HCT116 (cell line): Measurements from ENCODE around the gene CUZD1. TPM values are rescaled to one million over a fixed set of nuclear protein-coding genes. Genes with fewer than 3 reads are reported as not detected.

Source experiments
- ATAC-seq: fragments of 200-7000 bp; cut with Tn5 transposase; 2 replicates; pipeline ENCODE4 v1.9.1; 2020; ENCODE audit warnings: mild to moderate bottlenecking, moderate library complexity
- BruUV-seq: library from RNA; stranded (reverse); fragments of 400-500 nt; replicated peaks from 2 replicates; lab custom pipeline; 2021; lab: Mats Ljungman, UMichigan
- CTCF ChIA-PET: fragments of 300-600 bp; sonication (Branson Sonifier 250); formaldehyde crosslinking; loops from one replicate; lab custom pipeline; 2021; ENCODE audit warnings: antibody characterized with exemption; lab: Charles Lee
- POLR2A ChIA-PET: fragments of 300-600, 350-600 bp; sonication (Branson Sonifier 250); formaldehyde crosslinking; loops from one replicate; lab custom pipeline; 2021; ENCODE audit warnings: antibody characterized with exemption; lab: Charles Lee
- RAD21 ChIA-PET, 2 experiments: fragments of 300-600 bp; sonication (Branson Sonifier 250); formaldehyde crosslinking; loops; one replicate each; lab custom pipeline; 2023; ENCODE audit warnings: low total read pairs in 2 of 2; ENCODE audit not compliant: uncharacterized antibody in 2 of 2, unreplicated experiment in 2 of 2, low non-redundant PET in 1 of 2; lab: Charles Lee
- DNase-seq: peaks from one replicate; pipeline ENCODE4 v3.0.0-alpha.2; 2010; ENCODE audit warnings: low read depth, low spot score
- H2AFZ ChIP-seq: fragments of 200-600 bp; shearing (Covaris generic), sonication (generic); 2 replicates; pipeline ENCODE4 v1.6.1; 2017; ENCODE audit warnings: low read depth, mixed run types, mixed read lengths, antibody characterized with exemption, low read length; ENCODE audit not compliant: poor library complexity, severe bottlenecking
- H3K27ac ChIP-seq: 2 replicates; pipeline ENCODE4 v1.5.1; 2012; ENCODE audit warnings: low read depth, low read length
- H3K27me3 ChIP-seq: fragments of 200-600 bp; sonication (generic); 2 replicates; pipeline ENCODE4 v1.6.1; 2016; ENCODE audit warnings: mixed run types, low read length, mixed read lengths; ENCODE audit not compliant: insufficient read depth
- H3K36me3 ChIP-seq, 2 experiments: fragments of 200-500 bp in 1 of 2; fragments of 200-600 bp in 1 of 2; sonication (Bioruptor generic) in 1 of 2; sonication (generic) in 1 of 2; 2 replicates each; pipeline versions ENCODE4 v1.5.1 to v1.6.1; 2014 to 2016; ENCODE audit warnings: low read length in 2 of 2, inconsistent platforms in 1 of 2, mixed read lengths in 1 of 2, mixed run types in 1 of 2; ENCODE audit not compliant: insufficient read depth in 2 of 2, control insufficient read depth in 1 of 2
- H3K4me1 ChIP-seq, 2 experiments: fragments of 200-600 bp in 1 of 2; sonication (generic) in 1 of 2; 2 replicates each; pipeline versions ENCODE4 v1.5.1 to v1.6.1; 2012 to 2017; ENCODE audit warnings: low read length in 2 of 2, inconsistent platforms in 1 of 2, mild to moderate bottlenecking in 1 of 2, mixed read lengths in 1 of 2, mixed run types in 1 of 2, moderate library complexity in 1 of 2; ENCODE audit not compliant: insufficient read depth in 2 of 2, control insufficient read depth in 1 of 2
- H3K4me2 ChIP-seq: fragments of 200-600 bp; sonication (generic); 2 replicates; pipeline ENCODE4 v1.6.1; 2017; ENCODE audit warnings: mixed run types, low read length, mixed read lengths
- H3K4me3 ChIP-seq, 2 experiments: fragments of 200-600 bp in 1 of 2; sonication (generic) in 1 of 2; replicated peaks in 1 of 2; 2 replicates each; pipeline ENCODE4 v1.5.1; 2011 to 2016; ENCODE audit warnings: low read length in 2 of 2, control low read depth in 1 of 2, low read depth in 1 of 2, mild to moderate bottlenecking in 1 of 2, mixed read lengths in 1 of 2, mixed run types in 1 of 2
- H3K79me2 ChIP-seq: fragments of 200-600 bp; sonication (generic); 2 replicates; pipeline ENCODE4 v1.6.1; 2017; ENCODE audit warnings: mild to moderate bottlenecking, mixed run types, low read length, moderate library complexity, mixed read lengths; ENCODE audit not compliant: insufficient read depth
- H3K9ac ChIP-seq: fragments of 200-600 bp; sonication (generic); 2 replicates; pipeline ENCODE4 v1.6.1; 2016; ENCODE audit warnings: low read length, mixed read lengths
- H3K9me2 ChIP-seq: fragments of 200-600 bp; sonication (generic), shearing (Covaris generic); 2 replicates; pipeline ENCODE4 v1.6.1; 2017; ENCODE audit warnings: mixed run types, mild to moderate bottlenecking, moderate library complexity; ENCODE audit not compliant: insufficient read depth
- H3K9me3 ChIP-seq, 2 experiments: fragments of 200-500 bp in 1 of 2; fragments of 200-600 bp in 1 of 2; sonication (Bioruptor generic) in 1 of 2; sonication (generic) in 1 of 2; 2 replicates each; pipeline ENCODE4 v1.6.1; 2014 to 2017; ENCODE audit warnings: low read length in 2 of 2, mixed read lengths in 2 of 2, inconsistent platforms in 1 of 2, low read depth in 1 of 2, mild to moderate bottlenecking in 1 of 2, mixed run types in 1 of 2, moderate library complexity in 1 of 2; ENCODE audit not compliant: control insufficient read depth in 1 of 2, insufficient read depth in 1 of 2
- H4K20me1 ChIP-seq: fragments of 200-600 bp; sonication (generic), shearing (Covaris generic); 2 replicates; pipeline ENCODE4 v1.6.1; 2017; ENCODE audit warnings: mixed run types, mild to moderate bottlenecking, moderate library complexity; ENCODE audit not compliant: insufficient read depth
- EZH2phosphoT487 ChIP-seq: fragments of 200-600 bp; IDR thresholded peaks from 2 replicates; pipeline ENCODE4 v1.6.1; 2018; ENCODE audit warnings: antibody characterized with exemption, borderline replicate concordance
- JUND ChIP-seq: IDR thresholded peaks from 2 replicates; pipeline ENCODE4 v1.6.1; 2012
- POLR2AphosphoS5 ChIP-seq: IDR thresholded peaks from 2 replicates; pipeline ENCODE4 v1.6.1; 2011; ENCODE audit warnings: mild to moderate bottlenecking, low read depth, low read length, moderate library complexity
- RAD21 ChIP-seq: IDR thresholded peaks from 2 replicates; pipeline ENCODE4 v1.6.1; 2012; ENCODE audit warnings: low read depth, mild to moderate bottlenecking
- SP1 ChIP-seq: IDR thresholded peaks from 2 replicates; pipeline ENCODE4 v1.6.1; 2012; ENCODE audit warnings: low read depth
- SRF ChIP-seq: IDR thresholded peaks from 2 replicates; pipeline ENCODE4 v1.6.1; 2012; ENCODE audit warnings: low read depth
- TCF7L2 ChIP-seq: IDR thresholded peaks from 2 replicates; pipeline ENCODE4 v1.7.0; 2011; ENCODE audit warnings: borderline replicate concordance, inconsistent platforms; ENCODE audit not compliant: insufficient read depth, insufficient read length; ENCODE audit errors: extremely low read depth
- ZFX ChIP-seq: fragments of 450-650 bp; IDR thresholded peaks from 2 replicates; pipeline ENCODE4 v1.6.1; 2017
- ZNF274 ChIP-seq: fragments of 200-500 bp; sonication (Bioruptor generic); IDR thresholded peaks from 2 replicates; pipeline ENCODE4 v1.6.1; 2014; ENCODE audit warnings: mild to moderate bottlenecking, low read depth, low read length, inconsistent platforms
- intact Hi-C: fragments of 100-400 bp; cut with micrococcal nuclease; formaldehyde crosslinking; loops from 2 replicates; pipeline ENCODE4 v1.10.0; 2022
- total RNA-seq: library from RNA; stranded (reverse); gene quantifications from one replicate; pipeline ENCODE4 v1.2.1, GENCODE V29; 2021; ENCODE audit not compliant: unreplicated experiment
- TF ChIP-seq, protein P1 (sequence below): IDR thresholded peaks from 2 replicates; pipeline ENCODE4 v1.6.1; 2012; ENCODE audit warnings: low read depth
- TF ChIP-seq, protein P2 (sequence below), 3 experiments: fragments of 200-600 bp in 1 of 3; sonication (generic) in 1 of 3; IDR thresholded peaks in 2 of 3; conservative IDR thresholded peaks in 1 of 3; 2 replicates each; pipeline ENCODE4 v1.5.1; 2012 to 2017; ENCODE audit warnings: low read depth in 2 of 3, low read length in 2 of 3, antibody characterized with exemption in 1 of 3, borderline replicate concordance in 1 of 3, control low read depth in 1 of 3, mild to moderate bottlenecking in 1 of 3, mixed read lengths in 1 of 3, mixed run types in 1 of 3, moderate library complexity in 1 of 3; ENCODE audit not compliant: insufficient read depth in 1 of 3
- TF ChIP-seq, protein P3 (sequence below): IDR thresholded peaks from 2 replicates; pipeline ENCODE4 v1.6.1; 2011; ENCODE audit warnings: mild to moderate bottlenecking, low read length, moderate library complexity; ENCODE audit not compliant: insufficient replicate concordance; ENCODE audit errors: extremely low read depth

CUZD1 gene
- total RNA-seq, 1 experiment from 2014 or later = 1.7 TPM

DNA sequence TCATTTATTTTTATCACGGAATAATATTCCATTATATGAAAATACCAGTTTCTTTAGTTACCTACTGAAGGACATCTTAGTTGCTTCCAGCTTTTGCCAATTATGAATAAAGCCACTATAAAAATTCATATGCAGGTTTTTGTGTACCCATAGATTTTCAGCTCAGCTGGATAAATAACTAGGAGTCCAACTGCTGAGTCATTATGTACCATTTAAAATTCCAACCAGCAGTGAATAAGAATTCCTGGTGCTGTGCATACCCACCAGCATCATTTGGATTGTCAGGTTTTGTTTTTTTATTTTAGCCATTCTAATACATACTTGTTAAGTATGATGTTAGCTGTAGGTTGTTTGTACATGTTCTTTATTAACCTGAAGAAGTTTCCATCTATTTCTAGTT lies 19.2 kb upstream of the CUZD1 start (continued):
- TF ChIP-seq, protein P1, sequence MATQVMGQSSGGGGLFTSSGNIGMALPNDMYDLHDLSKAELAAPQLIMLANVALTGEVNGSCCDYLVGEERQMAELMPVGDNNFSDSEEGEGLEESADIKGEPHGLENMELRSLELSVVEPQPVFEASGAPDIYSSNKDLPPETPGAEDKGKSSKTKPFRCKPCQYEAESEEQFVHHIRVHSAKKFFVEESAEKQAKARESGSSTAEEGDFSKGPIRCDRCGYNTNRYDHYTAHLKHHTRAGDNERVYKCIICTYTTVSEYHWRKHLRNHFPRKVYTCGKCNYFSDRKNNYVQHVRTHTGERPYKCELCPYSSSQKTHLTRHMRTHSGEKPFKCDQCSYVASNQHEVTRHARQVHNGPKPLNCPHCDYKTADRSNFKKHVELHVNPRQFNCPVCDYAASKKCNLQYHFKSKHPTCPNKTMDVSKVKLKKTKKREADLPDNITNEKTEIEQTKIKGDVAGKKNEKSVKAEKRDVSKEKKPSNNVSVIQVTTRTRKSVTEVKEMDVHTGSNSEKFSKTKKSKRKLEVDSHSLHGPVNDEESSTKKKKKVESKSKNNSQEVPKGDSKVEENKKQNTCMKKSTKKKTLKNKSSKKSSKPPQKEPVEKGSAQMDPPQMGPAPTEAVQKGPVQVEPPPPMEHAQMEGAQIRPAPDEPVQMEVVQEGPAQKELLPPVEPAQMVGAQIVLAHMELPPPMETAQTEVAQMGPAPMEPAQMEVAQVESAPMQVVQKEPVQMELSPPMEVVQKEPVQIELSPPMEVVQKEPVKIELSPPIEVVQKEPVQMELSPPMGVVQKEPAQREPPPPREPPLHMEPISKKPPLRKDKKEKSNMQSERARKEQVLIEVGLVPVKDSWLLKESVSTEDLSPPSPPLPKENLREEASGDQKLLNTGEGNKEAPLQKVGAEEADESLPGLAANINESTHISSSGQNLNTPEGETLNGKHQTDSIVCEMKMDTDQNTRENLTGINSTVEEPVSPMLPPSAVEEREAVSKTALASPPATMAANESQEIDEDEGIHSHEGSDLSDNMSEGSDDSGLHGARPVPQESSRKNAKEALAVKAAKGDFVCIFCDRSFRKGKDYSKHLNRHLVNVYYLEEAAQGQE = no peak
- TF ChIP-seq JUND (no peak), EZH2phosphoT487 (no peak), ZFX (no peak), RAD21 (no peak), ZNF274 (no peak), SP1 (no peak), SRF (no peak)
- TF ChIP-seq, protein P2, sequence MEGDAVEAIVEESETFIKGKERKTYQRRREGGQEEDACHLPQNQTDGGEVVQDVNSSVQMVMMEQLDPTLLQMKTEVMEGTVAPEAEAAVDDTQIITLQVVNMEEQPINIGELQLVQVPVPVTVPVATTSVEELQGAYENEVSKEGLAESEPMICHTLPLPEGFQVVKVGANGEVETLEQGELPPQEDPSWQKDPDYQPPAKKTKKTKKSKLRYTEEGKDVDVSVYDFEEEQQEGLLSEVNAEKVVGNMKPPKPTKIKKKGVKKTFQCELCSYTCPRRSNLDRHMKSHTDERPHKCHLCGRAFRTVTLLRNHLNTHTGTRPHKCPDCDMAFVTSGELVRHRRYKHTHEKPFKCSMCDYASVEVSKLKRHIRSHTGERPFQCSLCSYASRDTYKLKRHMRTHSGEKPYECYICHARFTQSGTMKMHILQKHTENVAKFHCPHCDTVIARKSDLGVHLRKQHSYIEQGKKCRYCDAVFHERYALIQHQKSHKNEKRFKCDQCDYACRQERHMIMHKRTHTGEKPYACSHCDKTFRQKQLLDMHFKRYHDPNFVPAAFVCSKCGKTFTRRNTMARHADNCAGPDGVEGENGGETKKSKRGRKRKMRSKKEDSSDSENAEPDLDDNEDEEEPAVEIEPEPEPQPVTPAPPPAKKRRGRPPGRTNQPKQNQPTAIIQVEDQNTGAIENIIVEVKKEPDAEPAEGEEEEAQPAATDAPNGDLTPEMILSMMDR (IDR thresholded peaks at IDR 0.05 in 2 of 3, conservative IDR thresholded peaks at IDR 0.05 in 1 of 3; ENCODE audit: borderline replicate concordance in 1 of 3, insufficient read depth in 1 of 3, low read depth in 2 of 3, low read length in 2 of 3) = no peak
- TF ChIP-seq, all 23 proteins: peak for 0

DNA sequence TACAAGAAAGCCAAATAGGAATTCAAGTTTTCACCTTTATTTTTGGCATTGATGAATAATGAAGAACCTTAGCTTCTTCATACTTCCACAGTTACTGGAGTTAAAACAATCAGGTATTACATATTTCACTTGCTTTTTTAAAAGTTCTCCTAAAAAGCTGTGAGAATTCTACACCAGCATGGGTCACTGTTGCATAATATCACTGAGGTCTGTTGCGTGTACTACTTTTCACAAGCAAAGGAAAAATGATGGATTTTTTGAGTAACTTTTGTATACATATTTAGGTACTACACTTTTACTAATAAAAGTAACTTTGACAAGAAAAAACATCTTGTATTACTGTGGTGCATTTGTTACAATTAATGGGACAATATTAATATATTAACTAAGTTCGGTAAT lies 18.5 kb upstream of the CUZD1 start:
- ChIA-PET RAD21 (no interaction called here), CTCF (no interaction called here), POLR2A (no interaction called here)
- no peak overlapping the region for H3K27ac ChIP-seq
- no peak overlapping the region for H3K9ac ChIP-seq
- H3K36me3 ChIP-seq = no peaks in the 10 kb centered on the region
- no peak overlapping the region for H3K4me2 ChIP-seq
- H3K4me1 ChIP-seq = peaks cover 0 to 26% of the 10 kb centered on the region in 2 experiments; a peak in 2 of 4 replicates
- no peaks in the 10 kb centered on the region for H4K20me1 ChIP-seq
- intact Hi-C loops = no loop called here
- DNase-seq (no peak), ATAC-seq (no peak)
- no peak overlapping the region for H3K4me3 ChIP-seq
- no peak overlapping the region for H2AFZ ChIP-seq
- peaks cover 76% of the 10 kb centered on the region for H3K79me2 ChIP-seq
- H3K9me3 ChIP-seq = no peaks in the 10 kb centered on the region
- BruUV-seq = no TSS peak
- TF ChIP-seq POLR2AphosphoS5 (no peak), TCF7L2 (no peak)
- TF ChIP-seq, protein P1 = no peak
- TF ChIP-seq, protein P3, sequence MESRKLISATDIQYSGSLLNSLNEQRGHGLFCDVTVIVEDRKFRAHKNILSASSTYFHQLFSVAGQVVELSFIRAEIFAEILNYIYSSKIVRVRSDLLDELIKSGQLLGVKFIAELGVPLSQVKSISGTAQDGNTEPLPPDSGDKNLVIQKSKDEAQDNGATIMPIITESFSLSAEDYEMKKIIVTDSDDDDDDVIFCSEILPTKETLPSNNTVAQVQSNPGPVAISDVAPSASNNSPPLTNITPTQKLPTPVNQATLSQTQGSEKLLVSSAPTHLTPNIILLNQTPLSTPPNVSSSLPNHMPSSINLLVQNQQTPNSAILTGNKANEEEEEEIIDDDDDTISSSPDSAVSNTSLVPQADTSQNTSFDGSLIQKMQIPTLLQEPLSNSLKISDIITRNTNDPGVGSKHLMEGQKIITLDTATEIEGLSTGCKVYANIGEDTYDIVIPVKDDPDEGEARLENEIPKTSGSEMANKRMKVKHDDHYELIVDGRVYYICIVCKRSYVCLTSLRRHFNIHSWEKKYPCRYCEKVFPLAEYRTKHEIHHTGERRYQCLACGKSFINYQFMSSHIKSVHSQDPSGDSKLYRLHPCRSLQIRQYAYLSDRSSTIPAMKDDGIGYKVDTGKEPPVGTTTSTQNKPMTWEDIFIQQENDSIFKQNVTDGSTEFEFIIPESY = no peak
- H3K9me2 ChIP-seq = no peaks in the 10 kb centered on the region
- no peaks in the 10 kb centered on the region for H3K27me3 ChIP-seq
